A549 (cell line): Measurements from ENCODE around the gene ZNF764. TPM values are rescaled to one million over a fixed set of nuclear protein-coding genes. Genes with fewer than 3 reads are reported as not detected.

Source experiments
- ATAC-seq, 2 experiments: fragments of 200-7000 bp in 1 of 2; fragments of >200 bp in 1 of 2; cut with Nextera tagmentation in 1 of 2; cut with Tn5 transposase in 1 of 2; 3 replicates each; pipeline versions ENCODE4 v1.8.0 to v1.9.1; 2018 to 2020; ENCODE audit warnings: mild to moderate bottlenecking in 1 of 2, moderate library complexity in 1 of 2
- CTCF ChIA-PET: fragments of 300-600 bp; sonication (Branson Sonifier 250); formaldehyde crosslinking; extraction: SDS; loops from one replicate; lab custom pipeline; 2021; ENCODE audit warnings: antibody characterized with exemption, inconsistent platforms; lab: Yijun Ruan, JAX
- POLR2A ChIA-PET: fragments of 350-600 bp; formaldehyde crosslinking; extraction: SDS; loops from one replicate; lab custom pipeline; 2021; ENCODE audit warnings: antibody characterized with exemption, inconsistent platforms; lab: Yijun Ruan, JAX
- DNase-seq, 2 experiments: peaks; one replicate each; pipeline versions ENCODE4 v3.0.0 to v3.0.0-alpha.2; 2011 to 2016; ENCODE audit warnings: low read depth in 1 of 2, low spot score in 1 of 2
- FAIRE-seq: peaks from 2 replicates; lab custom pipeline; 2011; peaks lifted over from hg19 to GRCh38; lab: Jason Lieb, UNC
- H3K27ac ChIP-seq, 2 experiments: fragments of >200 bp; sonication (Bioruptor Twin); formaldehyde crosslinking; 3 replicates each; pipeline ENCODE4 v1.5.1; 2016 to 2017
- H3K4me1 ChIP-seq: fragments of >200 bp; sonication (Bioruptor Twin); formaldehyde crosslinking; 3 replicates; pipeline ENCODE4 v1.6.1; 2016
- H3K4me2 ChIP-seq: fragments of >200 bp; sonication (Bioruptor Twin); formaldehyde crosslinking; 3 replicates; pipeline ENCODE4 v1.6.1; 2016
- H3K4me3 ChIP-seq: fragments of >200 bp; sonication (Bioruptor Twin); formaldehyde crosslinking; 3 replicates; pipeline ENCODE4 v1.5.1; 2016
- H3K9me3 ChIP-seq: fragments of >200 bp; sonication (Bioruptor Twin); formaldehyde crosslinking; 3 replicates; pipeline ENCODE4 v1.6.1; 2016
- CEBPB ChIP-seq, 2 experiments: fragments of >200 bp in 1 of 2; sonication (Bioruptor Twin) in 1 of 2; formaldehyde crosslinking in 1 of 2; IDR thresholded peaks; 2 replicates each; pipeline ENCODE4 v1.6.1; 2012 to 2016
- CHD4 ChIP-seq: fragments of 200-600 bp; sonication (generic); IDR thresholded peaks from 2 replicates; pipeline ENCODE4 v1.6.1; 2016; ENCODE audit warnings: antibody characterized with exemption, mild to moderate bottlenecking, borderline replicate concordance
- E2F6 ChIP-seq: IDR thresholded peaks from 2 replicates; pipeline ENCODE4 v1.6.1; 2012; ENCODE audit warnings: low read depth, borderline replicate concordance
- FOSB ChIP-seq: fragments of 250-450 bp; sonication (Bioruptor Pico); IDR thresholded peaks from 2 replicates; pipeline ENCODE4 v1.5.0; 2020; ENCODE audit warnings: mild to moderate bottlenecking, moderate library complexity
- HDAC2 ChIP-seq: fragments of 200-600 bp; sonication (generic); IDR thresholded peaks from 2 replicates; pipeline ENCODE4 v1.6.1; 2016
- HEYL ChIP-seq: fragments of 250-450 bp; sonication (Bioruptor Pico); IDR thresholded peaks from 2 replicates; pipeline ENCODE4 v1.8.0; 2021; ENCODE audit warnings: mild to moderate bottlenecking, moderate library complexity
- HMGXB4 ChIP-seq: fragments of 250-450 bp; sonication (Bioruptor Pico); IDR thresholded peaks from 2 replicates; pipeline ENCODE4 v1.5.0; 2021; ENCODE audit warnings: mild to moderate bottlenecking, moderate library complexity, borderline replicate concordance
- KDM1A ChIP-seq: fragments of 200-600 bp; sonication (generic); IDR thresholded peaks from 2 replicates; pipeline ENCODE4 v1.6.1; 2016; ENCODE audit warnings: low read depth, mild to moderate bottlenecking
- KDM5A ChIP-seq: fragments of 200-600 bp; sonication (generic); IDR thresholded peaks from 2 replicates; pipeline ENCODE4 v1.6.1; 2016; ENCODE audit warnings: antibody characterized with exemption, mild to moderate bottlenecking
- NR3C1 ChIP-seq: fragments of >200 bp; sonication (Bioruptor Twin); formaldehyde crosslinking; IDR thresholded peaks from 3 replicates; pipeline ENCODE4 v1.6.1; 2017
- PHF8 ChIP-seq: fragments of 200-600 bp; sonication (generic); IDR thresholded peaks from 2 replicates; pipeline ENCODE4 v1.6.1; 2016; ENCODE audit warnings: low read depth, mild to moderate bottlenecking, antibody characterized with exemption, moderate library complexity, borderline replicate concordance
- POLR2AphosphoS2 ChIP-seq: conservative IDR thresholded peaks from 2 replicates; pipeline ENCODE4 v1.6.1; 2012; ENCODE audit warnings: low read length, improper control_type of control experiment, inconsistent platforms
- RAD21 ChIP-seq, 2 experiments: fragments of >200 bp in 1 of 2; sonication (Bioruptor Twin) in 1 of 2; formaldehyde crosslinking in 1 of 2; IDR thresholded peaks in 1 of 2; conservative IDR thresholded peaks in 1 of 2; 2 replicates in 1 of 2; 3 replicates in 1 of 2; pipeline ENCODE4 v1.6.1; 2012 to 2018; ENCODE audit warnings: inconsistent platforms in 1 of 2
- RARB ChIP-seq: fragments of 250-450 bp; sonication (Bioruptor Pico); IDR thresholded peaks from 2 replicates; pipeline ENCODE4 v1.8.0; 2021; ENCODE audit warnings: mild to moderate bottlenecking, moderate library complexity
- RFX5 ChIP-seq: fragments of 450-650 bp; IDR thresholded peaks from 2 replicates; pipeline ENCODE4 v1.7.1; 2014; ENCODE audit warnings: antibody characterized with exemption, mild to moderate bottlenecking, moderate library complexity
- SREBF2 ChIP-seq: fragments of 450-650 bp; IDR thresholded peaks from 2 replicates; pipeline ENCODE4 v1.6.1; 2014; ENCODE audit warnings: mild to moderate bottlenecking, moderate library complexity
- TP53 ChIP-seq: fragments of 250-450 bp; sonication (Bioruptor Pico); IDR thresholded peaks from 2 replicates; pipeline ENCODE4 v1.5.0; 2021; ENCODE audit warnings: mild to moderate bottlenecking, moderate library complexity
- ZC3H11A ChIP-seq: fragments of 450-650 bp; IDR thresholded peaks from 2 replicates; pipeline ENCODE4 v1.6.1; 2014; ENCODE audit warnings: antibody characterized with exemption, mild to moderate bottlenecking
- ZFP36 ChIP-seq: fragments of 450-650 bp; IDR thresholded peaks from 2 replicates; pipeline ENCODE4 v1.6.1; 2014; ENCODE audit warnings: borderline replicate concordance; ENCODE audit not compliant: partially characterized antibody
- ZNF302 ChIP-seq: fragments of 250-450 bp; sonication (Bioruptor Pico); IDR thresholded peaks from 2 replicates; pipeline ENCODE4 v1.9.0; 2021; ENCODE audit warnings: inconsistent platforms, mild to moderate bottlenecking, moderate library complexity
- WGBS: methylation state at CpG from one replicate; pipeline ENCODE4 v1.1.6; 2017; ENCODE audit errors: missing lambda C conversion rate; 5-methylcytosine and 5-hydroxymethylcytosine counted together
- polyA plus RNA-seq, 4 experiments: library from polyadenylated mRNA; depleted of rRNA in 3 of 4; stranded (reverse); fragments of >200 nt; fragmentation: RNase III in 1 of 4; extraction: RNeasy Plus Mini Kit Qiagen cat#74134 plus additional on column Dnase treatment in 1 of 4; gene quantifications; 2 replicates in 3 of 4; 3 replicates in 1 of 4; pipeline ENCODE4 v1.2.3, GENCODE V29; 2011 to 2017
- TF ChIP-seq, protein P1 (sequence below): fragments of 250-450 bp; sonication (Bioruptor Pico); IDR thresholded peaks from 2 replicates; pipeline ENCODE4 v1.5.0; 2020; ENCODE audit warnings: low read depth, mild to moderate bottlenecking, moderate library complexity

Gene ZNF764
- polyA plus RNA-seq, 2 of the 4 experiments (the other 2 are of a cell fraction): 2.9 to 4.0 TPM

DNA sequence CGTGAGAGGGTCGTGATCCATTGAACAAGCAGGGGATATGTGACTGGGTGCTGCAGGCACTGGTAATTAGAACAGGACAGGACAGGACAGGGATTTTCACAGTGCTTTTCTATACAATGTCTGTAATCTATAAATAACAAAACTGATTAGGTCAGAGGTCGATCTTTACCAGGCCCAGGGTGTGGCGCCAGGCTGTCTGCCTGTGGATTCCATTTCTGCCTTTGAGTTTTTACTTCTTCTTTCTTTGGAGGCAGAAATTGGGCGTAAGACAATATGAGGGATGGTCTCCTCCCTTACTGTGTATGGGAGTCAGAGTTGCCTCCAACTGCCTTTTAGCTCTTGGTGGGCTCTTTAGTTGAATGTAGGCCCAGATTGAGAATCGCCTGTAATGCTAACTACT is 1.5 kb upstream of the ZNF764 start:
- H3K4me2 ChIP-seq: no peak overlapping the region
- H3K4me1 ChIP-seq: peaks cover 4% of the 10 kb centered on the region; the same call in 1 of the 3 replicates
- no peaks in the 10 kb centered on the region for H3K9me3 ChIP-seq
- no peak for DNase-seq
- 96% methylated on average over 6 of the region's 6 CpGs for WGBS
- ChIA-PET CTCF (interaction anchor here (1.6 to 1.7 kb wide), 2 partner anchors 72 to 130 kb away, joined by 5 to 7 read pairs; partner anchors contain the start of gene DCTPP1), POLR2A (interaction anchor here (2.8 kb wide), 1 partner anchor 12 kb away, joined by 44 read pairs; the partner anchor contains the start of gene ZNF688)
- H3K4me3 ChIP-seq: no peak overlapping the region
- peak overlapping the region in 1 of 2 experiments; percentile 98; a peak in 3 of 6 replicates for H3K27ac ChIP-seq
- ATAC-seq: no peak
- no peak for FAIRE-seq
- TF ChIP-seq KDM5A (no peak), TP53 (CRISPR knock-in tag) (no peak), E2F6 (no peak), RFX5 (no peak), ZFP36 (no peak), HEYL (no peak), PHF8 (no peak), ZC3H11A (no peak), CEBPB (IDR thresholded peaks at IDR 0.05) (no peak), HMGXB4 (no peak), RARB (no peak), POLR2AphosphoS2 (no peak), CHD4 (no peak), NR3C1 (no peak), HDAC2 (no peak), SREBF2 (no peak), FOSB (CRISPR knock-in tag) (no peak), ZNF302 (CRISPR knock-in tag) (no peak)
- TF ChIP-seq, protein P1, sequence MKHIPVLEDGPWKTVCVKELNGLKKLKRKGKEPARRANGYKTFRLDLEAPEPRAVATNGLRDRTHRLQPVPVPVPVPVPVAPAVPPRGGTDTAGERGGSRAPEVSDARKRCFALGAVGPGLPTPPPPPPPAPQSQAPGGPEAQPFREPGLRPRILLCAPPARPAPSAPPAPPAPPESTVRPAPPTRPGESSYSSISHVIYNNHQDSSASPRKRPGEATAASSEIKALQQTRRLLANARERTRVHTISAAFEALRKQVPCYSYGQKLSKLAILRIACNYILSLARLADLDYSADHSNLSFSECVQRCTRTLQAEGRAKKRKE (CRISPR knock-in tag): no peak

- ChIA-PET POLR2A (interaction anchor here (0.6 to 2.8 kb wide), 21 partner anchors 9 to 188 kb away, joined by 3 to 44 read pairs (median 5); partner anchors contain the start of genes DCTPP1, SEPHS2, ZNF688 and ZNF689), CTCF (interaction anchor here (1.1 to 2.8 kb wide), 13 partner anchors 9 to 129 kb away, joined by 3 to 10 read pairs (median 7); partner anchors contain the start of genes DCTPP1 and ZNF688)
- 72% methylated on average over 21 of the region's 21 CpGs for WGBS
- FAIRE-seq (no peak), ATAC-seq (no peak; a peak in 1 of 6 replicates), DNase-seq (no peak)
- no peaks in the 10 kb centered on the region for H3K9me3 ChIP-seq
- TF ChIP-seq HMGXB4: no peak
- peak; percentile 45; the same call in 1 of the 2 replicates for TF ChIP-seq KDM1A
- TF ChIP-seq CHD4: 0 out of 2 replicates have a peak, but pooled peaks have one; percentile 41
- TF ChIP-seq RAD21 (conservative IDR thresholded peaks at IDR 0.05 in 1 of 2, IDR thresholded peaks at IDR 0.05 in 1 of 2): no peak
- H3K4me1 ChIP-seq: peaks cover 4% of the 10 kb centered on the region; the same call in 1 of the 3 replicates
- peak overlapping the region; percentile 62 for H3K4me2 ChIP-seq
- H3K27ac ChIP-seq: peak overlapping the region; percentile 67 to 98
- peak overlapping the region; percentile 22 for H3K4me3 ChIP-seq
Observed at GRCh38 chr16:30558789-30559377, 709 bp upstream of the ZNF764 start.
